GM21390 (cell line): ENCODE measurements around the gene ZSCAN20.

Experiments
- ATAC-seq: cut with Tn5 transposase; IDR thresholded peaks from one replicate; pipeline ENCODE4 v1.9.1; 2021; ENCODE audit not compliant: unreplicated experiment

ZSCAN20 gene

GRCh38 chr1:33527934-33528333 lies 55.5 kb downstream of the ZSCAN20 start:
- no peak for ATAC-seq

DNA sequence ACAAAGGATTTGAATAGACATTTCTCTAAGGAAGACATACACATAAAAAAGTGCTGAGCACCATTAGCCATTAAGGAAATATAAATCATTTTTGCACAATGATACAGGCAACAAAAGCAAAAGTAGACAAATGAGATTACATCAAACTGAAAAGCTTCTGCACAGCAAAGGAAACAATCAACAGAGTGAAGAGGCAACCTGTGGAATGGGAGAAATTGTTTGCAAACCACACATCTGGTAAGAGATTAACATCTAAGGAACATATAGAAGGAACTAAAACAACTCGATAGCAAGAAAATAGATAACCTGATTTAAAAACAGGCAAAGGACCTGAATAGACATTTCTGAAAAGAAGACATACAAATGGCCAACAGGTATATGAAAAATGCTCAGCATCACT lies 57.5 kb downstream of the ZSCAN20 start:
- no peak for ATAC-seq

GRCh38 chr1:33532250-33532649 lies 59.8 kb downstream of the ZSCAN20 start:
- no peak for ATAC-seq

DNA sequence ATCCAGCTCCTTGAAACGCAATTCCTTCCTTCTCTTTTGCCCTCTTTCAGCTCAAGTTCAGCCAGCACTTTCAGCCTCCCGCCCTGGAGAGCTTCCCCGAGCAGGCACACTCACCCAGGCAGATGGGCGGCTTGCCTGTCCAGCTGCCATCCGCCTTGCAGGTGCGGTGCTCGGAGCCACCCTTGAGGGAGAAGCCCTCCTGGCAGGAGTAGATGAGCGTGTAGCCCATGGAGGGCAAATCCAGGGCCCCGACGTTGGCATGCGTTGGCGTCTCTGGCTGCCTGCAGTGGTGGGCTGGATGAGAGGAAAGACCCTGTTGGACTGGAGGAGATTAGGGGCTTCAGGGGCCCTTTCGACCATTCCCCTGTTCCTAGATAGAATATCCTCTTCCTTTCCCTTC lies 60.5 kb downstream of the ZSCAN20 start:
- no peak for ATAC-seq

DNA sequence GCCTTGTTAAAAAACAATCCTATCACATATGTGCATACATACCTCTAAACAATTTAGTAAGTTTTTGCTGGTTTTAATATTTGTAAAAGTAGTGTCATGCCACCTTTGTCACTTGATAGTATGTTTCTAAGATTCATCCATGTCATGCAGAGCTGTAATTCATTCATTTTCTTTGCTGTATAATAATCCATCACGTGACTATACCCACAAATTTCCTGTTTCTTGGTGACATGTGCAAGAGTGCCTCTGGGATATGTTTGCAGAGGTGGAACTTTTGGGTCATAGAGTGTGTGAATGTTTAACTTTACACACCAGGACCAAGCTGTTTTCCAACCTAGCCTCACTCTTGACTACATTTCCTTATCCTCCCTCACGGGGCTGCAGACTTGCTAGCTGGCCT lies 62.9 kb downstream of the ZSCAN20 start:
- ATAC-seq, result no peak

DNA sequence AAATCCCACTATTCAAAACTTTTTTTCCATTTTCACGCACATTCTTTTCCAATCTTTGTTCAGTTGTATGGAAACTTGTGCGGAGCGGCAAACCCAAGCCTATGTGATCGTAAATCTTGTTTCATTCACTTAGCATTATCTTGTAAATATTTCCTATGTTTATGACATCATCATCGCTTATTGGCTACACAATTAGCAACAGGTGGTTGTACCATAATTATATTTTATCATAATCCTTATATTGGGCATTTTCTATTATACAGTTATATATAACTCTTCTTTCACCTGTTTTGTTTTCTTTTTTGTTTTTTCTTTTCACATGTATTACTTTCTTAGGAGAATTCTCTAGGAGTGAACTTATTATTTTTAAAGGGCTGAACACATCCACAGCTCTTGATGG lies 65.4 kb downstream of the ZSCAN20 start:
- no peak for ATAC-seq

GRCh38 chr1:33541966-33542365 lies 69.5 kb downstream of the ZSCAN20 start:
- no peak for ATAC-seq
